ENCODE measurements around the gene CZIB.

- TF ChIP-seq CTCF (IDR thresholded peaks at IDR 0.05) = no peak
- TF ChIP-seq POLR2A (IDR thresholded peaks at IDR 0.05) = no peak
Observed at GRCh38 chr1:53219711-53220110, 723 bp downstream of the CZIB start.
